GM19043 (cell line): ENCODE measurements around the gene GPX3.

Experiments
- ATAC-seq: cut with Tn5 transposase; IDR thresholded peaks from one replicate; pipeline ENCODE4 v1.9.1; 2021; ENCODE audit warnings: low read depth; ENCODE audit not compliant: unreplicated experiment

The GPX3 gene

GRCh38 chr5:151054709-151055108 lies 34.3 kb downstream of the GPX3 start:
- no peak for ATAC-seq

GRCh38 chr5:151055336-151055735 lies 34.9 kb downstream of the GPX3 start:
- ATAC-seq = no peak

GRCh38 chr5:151056379-151057325 lies 36.3 kb downstream of the GPX3 start:
- ATAC-seq = no peak

- ATAC-seq = no peak
Observed at GRCh38 chr5:151058301-151058700, 37.9 kb downstream of the GPX3 start.

- ATAC-seq = no peak
Observed at GRCh38 chr5:151058891-151059489, 38.6 kb downstream of the GPX3 start.

GRCh38 chr5:151060742-151061141 lies 40.4 kb downstream of the GPX3 start:
- no peak for ATAC-seq

- ATAC-seq = no peak
Observed at GRCh38 chr5:151062405-151063141, 42.2 kb downstream of the GPX3 start.

- ATAC-seq = no peak
Observed at GRCh38 chr5:151063142-151063989, 43.0 kb downstream of the GPX3 start.

GRCh38 chr5:151064916-151065499 lies 44.6 kb downstream of the GPX3 start:
- no peak for ATAC-seq

- no peak for ATAC-seq
Observed at GRCh38 chr5:151065609-151066008, 45.2 kb downstream of the GPX3 start.

GRCh38 chr5:151066920-151067319 lies 46.5 kb downstream of the GPX3 start:
- ATAC-seq = no peak

GRCh38 chr5:151067632-151068432 lies 47.4 kb downstream of the GPX3 start:
- ATAC-seq = no peak

GRCh38 chr5:151068433-151069197 lies 48.2 kb downstream of the GPX3 start:
- peak; percentile 56 for ATAC-seq

- ATAC-seq = no peak
Observed at GRCh38 chr5:151070449-151070848, 50.1 kb downstream of the GPX3 start.

- ATAC-seq = no peak
Observed at GRCh38 chr5:151071021-151071420, 50.6 kb downstream of the GPX3 start.

- no peak for ATAC-seq
Observed at GRCh38 chr5:151071848-151072629, 51.6 kb downstream of the GPX3 start.

GRCh38 chr5:151072630-151073025 lies 52.2 kb downstream of the GPX3 start:
- no peak for ATAC-seq

- ATAC-seq = no peak
Observed at GRCh38 chr5:151073280-151073679, 52.9 kb downstream of the GPX3 start.
